ENCODE measurements around the gene CEMIP.

CEMIP gene

DNA sequence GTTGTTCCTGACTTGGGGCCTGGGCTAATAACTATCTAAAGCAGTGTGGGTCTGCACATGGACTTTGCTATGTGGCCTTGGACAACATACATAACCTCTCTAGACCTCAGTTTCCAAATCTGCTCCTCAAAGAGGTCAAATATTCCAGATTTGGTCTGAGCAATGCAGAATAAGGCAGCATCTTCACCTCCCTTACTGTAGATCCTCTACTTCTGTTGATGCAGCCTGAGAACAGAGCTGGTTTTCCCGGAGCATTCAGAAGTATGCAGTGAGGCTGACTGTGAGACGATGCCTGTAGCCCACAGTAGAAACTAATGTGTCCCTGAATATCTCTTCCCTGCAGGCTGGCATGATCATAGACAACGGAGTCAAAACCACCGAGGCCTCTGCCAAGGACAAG, 145.1 kb downstream of the CEMIP start:
- Mint-ChIP-seq H3K4me3 (no peak overlapping the region), H3K4me1 (peaks cover 16% of the 10 kb centered on the region), H3K36me3 (no peaks in the 10 kb centered on the region), H3K9me3 (no peaks in the 10 kb centered on the region), H3K27me3 (peaks cover 4% of the 10 kb centered on the region), H3K27ac (no peak overlapping the region)
- CTCF ChIA-PET: no interaction called here
- no peak for DNase-seq

- CTCF ChIA-PET: no interaction called here
- H3K27ac Mint-ChIP-seq: no peak overlapping the region
- no peak overlapping the region for H3K4me3 Mint-ChIP-seq
- H3K27me3 Mint-ChIP-seq: peaks cover 4% of the 10 kb centered on the region
- no peak for DNase-seq
- peaks cover 6% of the 10 kb centered on the region for H3K4me1 Mint-ChIP-seq
- no peaks in the 10 kb centered on the region for H3K9me3 Mint-ChIP-seq
- no peaks in the 10 kb centered on the region for H3K36me3 Mint-ChIP-seq
Observed at GRCh38 chr15:80925597-80926059, 146.5 kb downstream of the CEMIP start.

- H3K36me3 Mint-ChIP-seq: no peaks in the 10 kb centered on the region
- no peak for DNase-seq
- H3K9me3 Mint-ChIP-seq: no peaks in the 10 kb centered on the region
- no peak overlapping the region for H3K4me3 Mint-ChIP-seq
- peak overlapping the region; percentile 29 for H3K27ac Mint-ChIP-seq
- CTCF ChIA-PET: no interaction called here
- H3K4me1 Mint-ChIP-seq: peaks cover under 1% of the 10 kb centered on the region
- peaks cover 4% of the 10 kb centered on the region for H3K27me3 Mint-ChIP-seq
Observed at GRCh38 chr15:80926126-80926525, 147.0 kb downstream of the CEMIP start.

GRCh38 chr15:80929225-80929624, 150.1 kb downstream of the CEMIP start:
- Mint-ChIP-seq H3K27ac (no peak overlapping the region), H3K9me3 (no peaks in the 10 kb centered on the region), H3K36me3 (no peaks in the 10 kb centered on the region), H3K4me3 (no peak overlapping the region), H3K4me1 (no peaks in the 10 kb centered on the region), H3K27me3 (peaks cover 4% of the 10 kb centered on the region)
- DNase-seq: no peak
- CTCF ChIA-PET: no interaction called here

DNA sequence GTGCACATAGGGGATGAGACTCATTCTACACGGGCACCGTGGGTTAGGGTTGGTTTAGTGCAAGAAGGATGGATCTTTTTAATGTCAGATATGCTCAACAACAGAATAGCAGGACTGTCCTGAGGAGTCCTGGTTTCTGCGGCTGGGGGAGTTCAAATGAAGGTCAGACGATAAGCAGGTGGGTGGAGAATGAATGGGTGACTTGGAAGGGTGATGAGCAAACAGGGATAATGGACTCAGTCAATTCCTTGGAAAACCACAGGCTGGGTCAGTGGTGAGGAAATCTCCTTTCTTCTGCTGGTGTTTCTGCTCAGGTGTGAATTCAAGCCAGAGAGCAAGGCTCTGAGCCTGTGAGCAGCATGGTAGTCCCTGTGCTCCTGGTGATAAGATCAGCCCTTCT, 150.5 kb downstream of the CEMIP start:
- peaks cover 4% of the 10 kb centered on the region for H3K4me1 Mint-ChIP-seq
- H3K36me3 Mint-ChIP-seq: no peaks in the 10 kb centered on the region
- DNase-seq: no peak
- H3K27ac Mint-ChIP-seq: no peak overlapping the region
- H3K4me3 Mint-ChIP-seq: no peak overlapping the region
- CTCF ChIA-PET: no interaction called here
- no peaks in the 10 kb centered on the region for H3K9me3 Mint-ChIP-seq
- peaks cover 4% of the 10 kb centered on the region for H3K27me3 Mint-ChIP-seq

- Mint-ChIP-seq H3K9me3 (no peaks in the 10 kb centered on the region), H3K36me3 (no peaks in the 10 kb centered on the region), H3K4me3 (no peak overlapping the region), H3K4me1 (peaks cover 8% of the 10 kb centered on the region), H3K27ac (no peak overlapping the region), H3K27me3 (peaks cover 3% of the 10 kb centered on the region)
- CTCF ChIA-PET: no interaction called here
- no peak for DNase-seq
Observed at GRCh38 chr15:80931191-80931590, 152.0 kb downstream of the CEMIP start.

DNA sequence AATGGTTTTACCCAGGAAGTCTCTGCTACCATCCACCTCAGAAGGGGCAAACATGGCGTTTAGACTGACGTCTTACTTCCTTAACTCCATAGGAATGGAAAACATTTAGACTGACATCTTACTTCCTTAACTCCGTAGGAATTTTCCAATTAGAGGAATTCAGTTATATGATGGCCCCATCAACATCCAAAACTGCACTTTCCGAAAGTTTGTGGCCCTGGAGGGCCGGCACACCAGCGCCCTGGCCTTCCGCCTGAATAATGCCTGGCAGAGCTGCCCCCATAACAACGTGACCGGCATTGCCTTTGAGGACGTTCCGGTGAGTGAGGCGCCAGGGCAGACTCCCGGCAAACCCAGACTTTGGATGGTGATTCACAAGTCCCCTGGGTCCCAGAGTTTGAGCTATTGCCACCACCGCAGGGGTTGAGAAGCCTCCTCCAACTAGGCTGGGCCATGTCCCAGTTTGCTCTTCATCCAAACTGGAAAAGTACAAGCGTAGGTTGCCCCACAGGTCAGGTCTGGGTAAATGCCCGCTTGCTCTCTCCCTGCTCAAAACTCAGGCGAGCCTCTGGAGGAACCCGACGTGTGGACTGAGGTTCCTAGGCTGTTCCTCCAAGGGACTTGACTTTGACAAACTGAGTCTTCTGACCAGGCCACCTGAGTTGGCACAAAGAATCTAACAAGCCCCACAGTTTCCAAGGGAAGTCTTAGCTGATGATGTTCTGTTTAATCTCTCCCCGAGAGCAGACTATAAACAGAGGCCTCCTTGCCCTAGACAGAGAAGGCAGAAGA, 152.7 kb downstream of the CEMIP start:
- no peak for DNase-seq
- Mint-ChIP-seq H3K4me3 (no peak overlapping the region), H3K27ac (no peak overlapping the region), H3K9me3 (no peaks in the 10 kb centered on the region), H3K27me3 (no peaks in the 10 kb centered on the region), H3K4me1 (peaks cover 8% of the 10 kb centered on the region), H3K36me3 (no peaks in the 10 kb centered on the region)
- CTCF ChIA-PET: interaction anchor here (0.8 kb wide), 1 partner anchor 17 kb away, joined by 3 read pairs; no protein-coding TSS in a partner anchor

DNA sequence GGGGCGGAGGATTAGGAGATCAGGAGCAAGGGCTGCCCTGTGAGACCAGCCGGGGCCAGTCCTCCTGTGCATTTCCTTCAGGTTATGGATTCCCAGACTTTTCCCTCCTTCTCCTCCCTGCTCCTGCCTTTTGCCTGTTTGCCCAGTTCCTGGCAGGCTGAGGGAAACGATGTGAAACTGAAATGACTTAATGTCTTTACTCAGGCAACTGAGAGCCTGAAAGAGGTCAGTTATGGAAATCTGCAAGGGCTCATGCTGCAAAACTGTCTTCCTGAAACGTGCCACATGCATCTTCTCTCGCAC, 153.3 kb downstream of the CEMIP start:
- DNase-seq: no peak
- Mint-ChIP-seq H3K4me1 (peaks cover 8% of the 10 kb centered on the region), H3K27ac (no peak overlapping the region), H3K27me3 (no peaks in the 10 kb centered on the region), H3K36me3 (no peaks in the 10 kb centered on the region), H3K9me3 (no peaks in the 10 kb centered on the region), H3K4me3 (no peak overlapping the region)
- CTCF ChIA-PET: interaction anchor here (0.8 kb wide), 1 partner anchor 18 kb away, joined by 3 read pairs; no protein-coding TSS in a partner anchor

DNA sequence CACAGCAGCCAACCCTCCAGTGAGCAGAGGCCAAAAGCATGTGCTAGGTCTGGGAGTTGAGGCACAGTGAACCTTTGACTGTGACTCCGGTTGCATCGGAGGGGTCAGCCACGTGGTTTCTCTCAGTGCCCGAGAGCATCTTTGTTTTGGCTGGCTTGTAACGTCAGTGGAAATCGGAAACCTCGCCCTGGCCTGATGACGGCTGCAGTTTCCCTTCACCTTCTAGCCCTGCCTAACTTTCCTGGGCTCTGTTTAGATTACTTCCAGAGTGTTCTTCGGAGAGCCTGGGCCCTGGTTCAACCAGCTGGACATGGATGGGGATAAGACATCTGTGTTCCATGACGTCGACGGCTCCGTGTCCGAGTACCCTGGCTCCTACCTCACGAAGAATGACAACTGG, 153.8 kb downstream of the CEMIP start:
- H3K4me3 Mint-ChIP-seq: no peak overlapping the region
- no peak for DNase-seq
- H3K9me3 Mint-ChIP-seq: no peaks in the 10 kb centered on the region
- CTCF ChIA-PET: interaction anchor here (0.8 kb wide), 1 partner anchor 18 kb away, joined by 3 read pairs; no protein-coding TSS in a partner anchor
- no peak overlapping the region for H3K27ac Mint-ChIP-seq
- no peaks in the 10 kb centered on the region for H3K27me3 Mint-ChIP-seq
- H3K36me3 Mint-ChIP-seq: no peaks in the 10 kb centered on the region
- peaks cover 8% of the 10 kb centered on the region for H3K4me1 Mint-ChIP-seq

GRCh38 chr15:80934761-80935221, 155.6 kb downstream of the CEMIP start:
- DNase-seq: no peak
- CTCF ChIA-PET: interaction anchor here (1.0 kb wide), 1 partner anchor 159 kb away, joined by 3 read pairs; no protein-coding TSS in a partner anchor
- no peak overlapping the region for H3K4me3 Mint-ChIP-seq
- H3K4me1 Mint-ChIP-seq: peaks cover 8% of the 10 kb centered on the region
- no peaks in the 10 kb centered on the region for H3K27me3 Mint-ChIP-seq
- no peaks in the 10 kb centered on the region for H3K36me3 Mint-ChIP-seq
- no peaks in the 10 kb centered on the region for H3K9me3 Mint-ChIP-seq
- no peak overlapping the region for H3K27ac Mint-ChIP-seq

DNA sequence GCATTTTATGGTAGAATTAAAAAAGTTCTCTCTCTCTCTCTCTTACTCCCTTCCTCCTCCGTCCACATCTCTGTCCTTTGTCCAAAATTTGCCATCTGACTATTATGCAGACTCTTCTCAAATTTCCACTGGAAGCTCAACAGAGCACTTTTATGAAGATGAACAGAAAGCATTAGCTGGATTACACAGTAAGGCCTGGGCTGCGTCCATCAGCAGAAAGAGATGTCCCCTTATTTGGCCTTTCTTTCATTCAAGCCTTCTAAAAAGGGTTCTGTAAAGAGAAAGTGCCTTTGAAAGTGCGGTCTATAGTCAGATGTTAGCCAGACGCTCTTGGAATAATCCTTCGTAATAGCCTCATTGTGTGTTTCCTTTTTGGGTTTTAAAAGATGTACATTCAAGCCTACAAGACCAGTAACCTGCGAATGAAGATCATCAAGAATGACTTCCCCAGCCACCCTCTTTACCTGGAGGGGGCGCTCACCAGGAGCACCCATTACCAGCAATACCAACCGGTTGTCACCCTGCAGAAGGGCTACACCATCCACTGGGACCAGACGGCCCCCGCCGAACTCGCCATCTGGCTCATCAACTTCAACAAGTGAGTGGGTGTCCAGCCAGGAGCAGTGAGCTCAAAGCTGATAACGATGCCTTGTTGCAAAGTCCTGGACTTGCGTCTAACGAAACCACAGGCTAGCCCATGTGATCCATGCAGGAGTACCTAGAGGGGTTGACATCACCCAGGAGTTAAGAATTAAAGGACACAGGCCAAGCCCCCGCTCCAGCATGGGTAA, 157.3 kb downstream of the CEMIP start:
- CTCF ChIA-PET: no interaction called here
- no peak overlapping the region for H3K4me3 Mint-ChIP-seq
- no peaks in the 10 kb centered on the region for H3K36me3 Mint-ChIP-seq

DNA sequence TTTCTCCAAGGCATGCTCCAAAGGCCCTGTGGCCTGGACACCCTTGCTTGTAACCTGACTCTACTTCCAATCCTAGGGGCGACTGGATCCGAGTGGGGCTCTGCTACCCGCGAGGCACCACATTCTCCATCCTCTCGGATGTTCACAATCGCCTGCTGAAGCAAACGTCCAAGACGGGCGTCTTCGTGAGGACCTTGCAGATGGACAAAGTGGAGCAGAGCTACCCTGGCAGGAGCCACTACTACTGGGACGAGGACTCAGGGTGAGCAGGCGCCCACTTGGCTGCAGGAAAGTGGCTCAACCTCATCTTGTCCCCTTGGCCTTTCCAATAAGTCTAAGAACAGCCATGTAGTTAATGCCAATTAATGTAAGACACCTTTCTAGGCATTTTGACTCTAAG, 158.5 kb downstream of the CEMIP start:
- Mint-ChIP-seq H3K27ac (no peak overlapping the region), H3K36me3 (peaks cover 2% of the 10 kb centered on the region), H3K27me3 (no peaks in the 10 kb centered on the region), H3K9me3 (no peaks in the 10 kb centered on the region), H3K4me3 (no peak overlapping the region), H3K4me1 (peaks cover 8% of the 10 kb centered on the region)
- DNase-seq: no peak
- CTCF ChIA-PET: no interaction called here

More for the DNA sequence above, 157.3 kb downstream of the CEMIP start:
- Mint-ChIP-seq H3K9me3 (no peaks in the 10 kb centered on the region), H3K27me3 (no peaks in the 10 kb centered on the region), H3K27ac (no peak overlapping the region), H3K4me1 (peaks cover 8% of the 10 kb centered on the region)
- no peak for DNase-seq

GRCh38 chr15:80939216-80939615, 160.0 kb downstream of the CEMIP start:
- no peak for DNase-seq
- Mint-ChIP-seq H3K27me3 (no peaks in the 10 kb centered on the region), H3K4me3 (no peak overlapping the region), H3K4me1 (peaks cover 8% of the 10 kb centered on the region), H3K27ac (no peak overlapping the region), H3K9me3 (no peaks in the 10 kb centered on the region), H3K36me3 (peaks cover 7% of the 10 kb centered on the region)
- CTCF ChIA-PET: no interaction called here

GRCh38 chr15:80940331-80940730, 161.2 kb downstream of the CEMIP start:
- Mint-ChIP-seq H3K36me3 (peaks cover 7% of the 10 kb centered on the region), H3K27me3 (no peaks in the 10 kb centered on the region), H3K4me1 (no peaks in the 10 kb centered on the region), H3K27ac (no peak overlapping the region), H3K4me3 (no peak overlapping the region), H3K9me3 (no peaks in the 10 kb centered on the region)
- CTCF ChIA-PET: no interaction called here
- no peak for DNase-seq

- Mint-ChIP-seq H3K27me3 (no peaks in the 10 kb centered on the region), H3K4me3 (no peak overlapping the region), H3K27ac (no peak overlapping the region), H3K36me3 (peaks cover 7% of the 10 kb centered on the region), H3K9me3 (no peaks in the 10 kb centered on the region), H3K4me1 (no peaks in the 10 kb centered on the region)
- DNase-seq: no peak
- CTCF ChIA-PET: no interaction called here
Observed at GRCh38 chr15:80940851-80941250, 161.7 kb downstream of the CEMIP start.

All from activated naive CD4-positive, alpha-beta T cell treated with anti-CD3 and anti-CD28 coated beads, Interleukin-2, amount 10 ng/mL, durations not matched to agents 7 days and 5 days (primary cell).